Activated naive CD4-positive, alpha-beta T cell (primary cell): ENCODE results near the gene FSTL3.

Source experiments
- DNase-seq, 4 experiments: peaks; one replicate each; lab custom pipeline; 2025; lab: John Stamatoyannopoulos, UW

FSTL3 gene

DNA sequence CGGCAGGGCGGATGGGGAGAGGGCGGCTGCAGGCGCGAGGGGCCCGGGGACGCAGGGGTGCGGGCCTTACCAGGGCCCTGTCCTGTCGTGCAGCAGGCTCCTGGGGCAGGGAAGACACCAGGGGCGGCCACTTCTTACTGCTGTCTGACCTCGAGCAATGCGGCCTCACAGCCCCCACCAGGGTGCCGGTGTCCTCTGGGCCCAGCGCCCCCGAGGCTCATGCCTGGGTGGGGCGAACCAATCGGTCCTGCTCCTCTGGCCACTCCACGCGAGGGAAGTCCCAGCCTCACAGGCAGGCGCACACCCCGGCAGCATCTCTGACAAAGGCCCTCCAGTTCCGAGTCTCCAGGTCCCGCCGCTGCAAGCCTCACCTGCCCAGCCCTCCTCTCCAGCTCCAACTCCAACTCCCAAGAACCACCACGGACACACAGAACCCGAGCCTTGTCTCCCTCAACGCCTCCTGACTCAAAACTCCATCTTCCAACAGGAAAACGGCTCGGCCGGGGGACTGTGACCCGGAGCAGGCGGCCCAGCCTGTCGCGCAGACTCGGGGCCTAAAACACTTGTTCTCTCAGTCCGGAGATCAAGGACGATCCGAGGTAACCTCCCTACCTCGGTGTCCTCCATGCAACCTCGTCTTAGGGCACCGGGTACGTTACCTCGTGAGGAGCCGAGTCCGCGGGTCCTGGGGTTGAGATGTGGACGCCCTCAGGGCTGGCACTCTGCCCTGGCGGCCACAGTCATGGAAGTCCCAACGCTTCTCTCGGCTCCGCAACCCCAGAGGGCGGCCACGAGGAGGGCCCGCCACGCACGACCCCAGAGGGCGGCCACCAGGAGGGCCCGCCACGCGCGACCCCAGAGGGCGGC is 30.0 kb upstream of the FSTL3 start:
- DNase-seq, result no peak

- no peak for DNase-seq
Measured at GRCh38 chr19:646779-647565, 29.2 kb upstream of the FSTL3 start.

- DNase-seq, result no peak
Measured at GRCh38 chr19:647566-648284, 28.5 kb upstream of the FSTL3 start.

- no peak for DNase-seq
Measured at GRCh38 chr19:648305-648704, 27.9 kb upstream of the FSTL3 start.

- no peak for DNase-seq
Measured at GRCh38 chr19:648904-649801, 27.0 kb upstream of the FSTL3 start.

- DNase-seq, result no peak
Measured at GRCh38 chr19:650121-650520, 26.1 kb upstream of the FSTL3 start.

GRCh38 chr19:651114-651818 is 24.9 kb upstream of the FSTL3 start:
- DNase-seq, result no peak

DNA sequence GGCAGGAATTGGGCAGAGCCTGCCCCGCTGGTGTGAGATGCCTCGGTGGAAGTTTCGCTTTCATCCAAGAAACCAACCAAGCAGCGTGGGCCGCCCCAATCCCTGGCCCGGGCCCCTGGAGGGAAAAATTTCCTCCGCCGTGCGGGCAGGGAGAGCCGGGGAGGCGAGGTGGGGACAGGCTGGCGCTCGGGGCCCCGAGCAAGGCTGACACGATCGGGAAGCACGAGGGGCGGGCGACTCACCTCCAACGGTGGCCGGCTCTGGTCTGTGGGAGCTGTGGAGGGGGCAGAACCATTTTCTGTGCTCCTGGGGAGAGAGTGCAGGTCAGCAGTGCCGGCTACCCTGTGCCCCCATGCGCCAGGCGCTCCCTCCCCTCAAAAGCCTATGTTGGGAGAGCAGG is 24.2 kb upstream of the FSTL3 start:
- no peak for DNase-seq

DNA sequence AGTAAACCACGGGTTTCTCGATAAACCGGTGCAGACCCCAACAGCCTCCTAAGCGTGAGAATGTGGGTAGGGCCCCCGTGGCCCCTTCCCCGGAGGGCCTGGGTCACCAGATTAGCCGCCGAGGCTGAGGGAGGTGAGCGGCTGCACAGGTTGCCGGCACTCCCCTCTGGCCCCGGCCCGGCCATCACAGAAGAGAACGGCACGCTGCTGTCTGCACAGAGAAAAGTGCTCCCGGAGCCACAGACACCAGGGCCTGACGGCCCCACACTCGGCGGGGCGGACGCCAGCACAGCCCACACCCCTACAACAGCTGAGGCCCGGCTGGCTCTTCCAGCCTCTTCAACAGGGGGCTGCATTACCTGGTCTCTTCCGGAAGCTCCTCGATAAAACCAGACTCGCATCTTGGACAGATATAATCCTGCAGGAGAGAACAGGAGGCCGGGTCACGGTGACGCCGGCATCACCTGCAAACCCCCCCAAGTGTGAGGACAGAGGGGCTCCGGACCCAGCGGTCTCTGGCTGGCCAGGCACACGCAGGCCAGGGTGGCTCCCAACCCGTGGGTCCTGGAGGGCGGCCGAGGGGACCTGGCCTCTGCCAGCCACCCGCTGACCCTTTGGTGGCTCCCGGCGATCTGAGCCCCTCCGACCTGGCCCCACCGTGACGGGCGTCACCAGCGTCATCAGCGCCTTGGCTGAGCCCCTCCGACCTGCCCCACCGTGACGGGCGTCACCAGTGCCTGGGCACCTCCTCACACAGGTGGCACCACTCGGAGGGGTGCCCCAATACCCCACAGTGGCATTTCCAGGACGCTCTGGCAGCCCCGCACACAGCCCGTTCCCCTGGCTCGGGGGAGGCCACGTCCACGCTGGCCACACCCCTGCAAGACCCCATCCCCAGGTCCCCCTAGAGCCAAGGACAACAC is 23.5 kb upstream of the FSTL3 start:
- no peak for DNase-seq

DNA sequence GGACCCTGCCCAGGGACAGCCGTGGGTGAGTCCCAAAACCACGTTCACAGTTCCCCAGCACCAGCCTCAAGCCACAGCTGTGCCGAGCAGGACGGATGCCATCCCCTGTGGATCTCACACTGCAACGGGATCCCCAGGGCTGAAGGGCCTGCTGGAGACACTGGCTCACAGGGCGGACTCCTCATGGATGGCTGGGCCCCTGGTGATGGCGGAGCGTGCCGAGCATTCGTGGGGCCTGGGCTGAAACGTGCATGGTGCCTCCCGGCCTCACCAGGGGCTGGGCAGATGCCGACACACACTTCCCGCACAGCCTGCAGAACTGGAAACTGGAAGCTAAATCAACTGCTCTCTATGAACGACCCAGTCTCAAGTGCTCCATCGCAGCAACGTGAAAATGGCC is 22.8 kb upstream of the FSTL3 start:
- DNase-seq, result no peak

DNA sequence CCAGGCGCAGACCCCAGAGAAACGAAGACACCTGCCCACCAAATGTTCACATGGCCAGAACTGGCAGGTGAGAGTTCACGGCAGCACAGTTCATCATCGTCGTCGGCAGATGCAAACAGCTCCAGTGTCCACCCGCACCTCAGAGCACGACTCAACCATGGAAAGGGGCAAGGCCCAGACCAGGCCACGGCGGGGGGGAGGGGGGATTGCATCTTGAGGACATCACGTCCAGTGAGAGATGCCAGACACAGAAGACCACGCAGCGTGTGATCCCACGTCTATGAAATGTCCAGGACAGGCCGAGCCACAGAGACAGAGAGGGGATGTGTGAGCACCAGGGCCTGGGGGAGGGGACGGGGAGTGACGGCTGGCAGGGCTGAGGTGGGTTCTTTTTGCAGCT is 20.5 kb upstream of the FSTL3 start:
- DNase-seq, result no peak

DNA sequence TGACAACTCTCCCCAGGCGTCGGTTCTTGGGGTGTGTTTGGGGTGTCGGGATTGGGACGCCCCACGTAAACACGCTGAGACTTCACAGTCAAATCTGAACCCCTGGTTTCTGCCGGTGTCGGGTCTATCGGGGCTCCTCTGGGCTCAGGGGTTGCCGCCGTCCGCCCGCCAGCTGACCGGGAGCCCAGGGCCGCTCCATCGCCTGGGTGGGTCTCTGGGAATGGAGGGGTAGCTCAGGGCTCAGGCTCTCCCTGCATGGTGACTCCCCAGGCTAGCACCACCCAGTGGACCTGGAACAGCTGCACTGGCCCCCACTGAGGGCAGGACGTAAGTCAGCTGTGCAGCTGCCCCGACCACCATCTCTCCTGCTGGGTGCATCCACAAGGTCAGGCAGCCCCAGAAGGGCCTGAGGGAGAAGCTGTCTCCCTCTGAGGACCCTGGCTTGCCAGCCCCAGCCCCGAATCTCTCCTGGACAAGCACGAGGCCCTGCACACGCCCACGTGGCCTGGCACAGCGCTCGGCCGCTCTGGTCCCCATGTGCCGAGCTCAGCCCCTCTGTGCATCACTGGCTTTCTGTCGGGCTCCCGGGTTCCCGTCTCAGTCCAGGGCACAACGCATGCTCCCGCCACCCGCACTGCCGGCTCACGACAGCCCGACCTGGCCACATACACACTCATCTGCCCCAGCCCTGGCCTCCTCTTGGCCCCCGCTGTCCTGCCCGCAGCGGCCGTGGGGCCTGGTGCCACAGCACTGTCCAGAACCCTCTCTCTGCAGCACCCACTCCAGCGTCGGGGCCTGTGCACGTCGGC is 19.2 kb upstream of the FSTL3 start:
- no peak for DNase-seq

DNA sequence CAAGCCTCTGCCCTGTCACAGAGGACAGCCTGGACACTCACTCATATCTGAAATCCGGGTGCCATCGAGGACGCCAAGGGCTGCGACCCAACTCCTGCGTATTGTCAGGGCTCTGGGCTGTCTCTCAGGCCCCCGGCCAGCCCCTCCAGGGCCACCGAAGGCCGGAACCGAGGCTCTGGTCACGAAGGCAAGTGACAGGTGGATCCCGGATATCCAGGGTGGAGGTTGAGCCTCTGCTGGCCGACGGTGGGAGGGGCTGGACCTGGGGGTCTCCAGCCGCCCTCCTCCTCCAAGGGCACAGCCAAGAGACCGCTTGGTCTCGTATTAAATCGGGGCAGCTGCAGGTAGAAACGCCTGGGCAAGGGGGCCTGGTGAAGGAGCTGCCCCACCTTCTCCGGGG is 18.6 kb upstream of the FSTL3 start:
- no peak for DNase-seq

- DNase-seq, result no peak
Measured at GRCh38 chr19:658059-658839, 17.9 kb upstream of the FSTL3 start.

GRCh38 chr19:658916-659839 is 17.0 kb upstream of the FSTL3 start:
- no peak for DNase-seq

- no peak for DNase-seq
Measured at GRCh38 chr19:660793-661426, 15.3 kb upstream of the FSTL3 start.
